GM10266 (cell line): ENCODE data around the gene ACIN1.

Source experiments
- DNase-seq: peaks from one replicate; pipeline ENCODE4 v3.0.0; 2012; ENCODE audit errors: extremely low spot score
- TF ChIP-seq, protein P1 (sequence below): IDR thresholded peaks from 2 replicates; pipeline ENCODE4 v1.5.1; 2012; ENCODE audit warnings: mild to moderate bottlenecking, low read depth; ENCODE audit not compliant: control insufficient read depth, insufficient read depth; ENCODE audit errors: missing control alignments

Gene ACIN1

DNA sequence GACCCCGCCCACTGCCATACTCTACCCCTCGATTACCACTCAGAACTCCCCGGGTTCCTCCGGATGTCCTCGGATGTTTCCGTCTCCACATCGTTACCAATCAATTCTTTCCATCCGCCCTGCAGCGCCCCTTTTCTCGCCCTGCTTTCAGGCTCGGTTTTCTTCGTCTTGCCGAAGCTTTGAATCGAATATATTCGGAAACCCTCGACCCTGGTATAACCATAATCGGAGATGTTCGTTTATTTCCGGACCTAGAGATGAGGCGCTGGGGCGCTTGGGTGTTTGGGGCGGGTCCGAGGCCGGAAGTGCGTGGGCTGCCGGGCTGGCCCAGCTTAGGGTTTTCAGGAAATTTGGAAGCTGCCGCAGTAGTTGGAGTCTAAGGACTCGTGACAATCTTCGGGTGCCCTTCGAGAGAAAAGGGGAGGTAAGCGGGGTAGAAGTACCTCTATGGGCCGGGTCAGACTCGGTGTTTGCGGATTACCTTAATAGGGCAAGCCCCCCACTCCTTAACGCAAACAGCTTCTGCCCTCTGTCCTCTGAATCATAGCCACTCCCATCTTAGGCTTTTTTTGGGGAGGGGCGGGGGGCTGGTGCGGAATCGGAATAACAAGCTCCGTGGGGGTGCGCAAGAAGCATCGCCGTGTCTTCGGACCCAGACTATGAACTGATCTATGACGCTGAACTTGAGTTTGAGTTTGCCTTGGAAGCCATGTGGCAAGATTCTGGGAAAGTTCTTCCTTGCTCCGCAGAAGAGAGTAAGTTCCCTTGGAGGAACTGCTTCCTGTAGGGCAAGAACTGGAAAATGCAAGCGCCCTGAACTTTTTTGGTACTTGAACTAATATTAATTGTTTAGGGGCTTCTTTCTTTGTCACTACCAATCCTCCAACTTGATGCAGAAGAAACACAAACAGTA lies 516 bp upstream of the ACIN1 start, which contains the start of gene C14orf119:
TSS of gene C14orf119 (plus strand) at position 310 of the 913 bp plus-strand sequence. CDS start 2,154 bp downstream, outside the sequence.
- DNase-seq, result peak; percentile 98
- TF ChIP-seq, protein P1, sequence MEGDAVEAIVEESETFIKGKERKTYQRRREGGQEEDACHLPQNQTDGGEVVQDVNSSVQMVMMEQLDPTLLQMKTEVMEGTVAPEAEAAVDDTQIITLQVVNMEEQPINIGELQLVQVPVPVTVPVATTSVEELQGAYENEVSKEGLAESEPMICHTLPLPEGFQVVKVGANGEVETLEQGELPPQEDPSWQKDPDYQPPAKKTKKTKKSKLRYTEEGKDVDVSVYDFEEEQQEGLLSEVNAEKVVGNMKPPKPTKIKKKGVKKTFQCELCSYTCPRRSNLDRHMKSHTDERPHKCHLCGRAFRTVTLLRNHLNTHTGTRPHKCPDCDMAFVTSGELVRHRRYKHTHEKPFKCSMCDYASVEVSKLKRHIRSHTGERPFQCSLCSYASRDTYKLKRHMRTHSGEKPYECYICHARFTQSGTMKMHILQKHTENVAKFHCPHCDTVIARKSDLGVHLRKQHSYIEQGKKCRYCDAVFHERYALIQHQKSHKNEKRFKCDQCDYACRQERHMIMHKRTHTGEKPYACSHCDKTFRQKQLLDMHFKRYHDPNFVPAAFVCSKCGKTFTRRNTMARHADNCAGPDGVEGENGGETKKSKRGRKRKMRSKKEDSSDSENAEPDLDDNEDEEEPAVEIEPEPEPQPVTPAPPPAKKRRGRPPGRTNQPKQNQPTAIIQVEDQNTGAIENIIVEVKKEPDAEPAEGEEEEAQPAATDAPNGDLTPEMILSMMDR, result no peak

DNA sequence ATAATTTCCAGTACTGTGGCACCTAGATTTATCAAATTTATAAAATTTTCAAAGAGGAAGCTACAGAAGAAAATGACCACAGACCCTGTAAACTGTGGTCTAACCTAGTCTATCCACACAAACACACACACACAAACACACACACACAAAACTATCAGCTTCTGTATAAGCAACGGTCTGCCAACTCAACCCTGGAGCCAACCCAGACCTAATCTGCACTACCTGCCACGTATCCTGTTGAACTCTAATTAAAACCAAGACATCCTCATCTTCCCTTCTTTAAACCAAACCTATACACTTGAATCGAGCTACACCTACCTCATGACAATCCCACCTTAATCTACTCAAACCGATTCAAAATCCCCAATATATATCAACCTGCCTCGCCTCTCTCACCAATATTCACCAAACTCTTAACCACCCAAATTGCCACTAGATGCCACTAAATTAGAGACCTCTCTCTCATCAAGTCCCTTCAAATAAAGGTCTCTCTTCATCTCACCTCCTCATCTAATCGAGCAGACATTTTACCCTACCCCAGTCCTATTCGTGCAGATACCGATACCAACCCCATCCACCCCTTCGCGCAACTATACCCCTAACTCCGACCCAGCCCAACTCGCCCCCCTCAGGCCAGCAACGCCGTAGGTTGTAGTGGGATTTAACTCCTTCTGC lies 808 bp downstream of the ACIN1 start:
- TF ChIP-seq, protein P1, result peak; percentile 33
- no peak for DNase-seq

DNA sequence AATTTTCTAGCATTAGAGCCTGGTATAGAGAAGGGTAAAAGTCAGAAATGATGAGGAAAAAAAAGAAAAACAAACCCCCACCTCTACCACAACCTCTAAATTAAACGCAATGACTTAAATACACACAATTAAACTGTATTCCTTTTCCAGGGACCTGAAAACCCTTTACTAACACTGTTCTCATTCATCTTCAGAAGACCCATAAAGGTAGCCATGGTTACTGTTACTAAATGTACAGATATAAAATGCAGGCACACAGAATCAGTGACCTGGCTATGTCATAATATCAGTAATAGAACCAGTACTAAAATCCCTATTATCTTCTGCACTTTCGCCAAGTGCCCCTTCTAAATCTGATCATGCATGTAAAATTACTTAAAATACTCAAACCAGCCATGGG lies 1.4 kb downstream of the ACIN1 start:
- DNase-seq, result no peak
- TF ChIP-seq, protein P1, result no peak

DNA sequence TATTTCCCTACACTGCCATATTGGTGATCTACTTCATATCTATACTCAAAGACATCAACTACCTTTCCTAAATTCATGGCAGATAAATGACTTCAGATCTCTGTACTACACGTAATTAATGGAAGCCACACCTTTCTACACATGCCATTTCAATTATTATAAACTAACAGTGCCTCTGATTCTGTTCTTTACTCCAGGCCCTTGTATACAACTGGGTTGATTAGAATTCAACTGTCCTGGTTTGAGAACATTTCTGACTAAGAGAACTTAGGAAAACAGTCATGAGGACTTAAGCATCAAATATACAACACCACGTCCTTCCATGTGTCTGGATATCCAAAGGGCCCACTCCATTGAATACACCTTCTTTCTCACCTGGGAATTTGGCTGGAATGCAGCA lies 1.8 kb downstream of the ACIN1 start:
- TF ChIP-seq, protein P1, result no peak
- no peak for DNase-seq

DNA sequence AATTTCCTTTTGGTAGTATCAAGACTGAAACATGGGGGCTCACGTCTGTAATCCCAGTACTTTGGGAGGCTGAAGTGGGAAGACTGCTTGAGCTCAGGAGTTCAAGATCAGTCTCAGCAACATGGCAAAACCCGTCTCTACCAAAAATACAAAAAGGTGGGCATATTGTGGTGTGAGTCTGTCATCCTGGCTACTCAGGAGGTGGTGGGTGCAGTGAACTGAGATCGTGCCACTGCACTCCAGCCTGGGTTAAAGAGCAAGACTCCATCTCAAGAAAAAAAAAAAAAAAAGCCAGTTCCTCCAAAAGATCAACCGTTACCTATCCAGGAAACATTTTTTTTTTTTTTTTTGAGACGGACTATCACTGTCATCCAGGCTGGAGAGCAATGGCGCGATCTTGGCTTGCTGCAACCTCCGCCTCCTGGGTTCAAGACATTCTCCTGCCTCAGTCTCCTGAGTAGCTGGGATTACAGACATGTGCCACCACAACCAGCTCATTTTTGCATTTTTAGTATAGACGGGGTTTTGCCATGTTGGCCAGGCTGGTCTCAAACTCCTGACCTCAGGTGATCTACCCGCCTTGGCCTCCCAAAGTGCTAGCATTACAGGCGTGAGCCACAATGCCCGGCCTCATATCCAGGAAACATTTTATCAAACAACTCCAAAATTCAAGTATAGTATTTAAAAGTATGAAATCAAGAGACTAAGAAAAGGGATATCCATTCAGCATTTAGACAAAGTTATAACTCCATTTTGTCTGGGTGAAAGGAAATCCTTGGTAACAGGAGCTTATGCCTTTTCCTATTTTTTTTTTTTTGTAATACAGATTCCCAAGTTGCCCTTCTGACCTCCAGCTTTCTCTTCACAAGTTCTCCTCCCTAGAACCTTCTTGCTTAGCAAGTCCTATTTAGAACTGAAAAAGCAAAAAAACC lies 3.4 kb downstream of the ACIN1 start:
- no peak for DNase-seq
- TF ChIP-seq, protein P1, result no peak

DNA sequence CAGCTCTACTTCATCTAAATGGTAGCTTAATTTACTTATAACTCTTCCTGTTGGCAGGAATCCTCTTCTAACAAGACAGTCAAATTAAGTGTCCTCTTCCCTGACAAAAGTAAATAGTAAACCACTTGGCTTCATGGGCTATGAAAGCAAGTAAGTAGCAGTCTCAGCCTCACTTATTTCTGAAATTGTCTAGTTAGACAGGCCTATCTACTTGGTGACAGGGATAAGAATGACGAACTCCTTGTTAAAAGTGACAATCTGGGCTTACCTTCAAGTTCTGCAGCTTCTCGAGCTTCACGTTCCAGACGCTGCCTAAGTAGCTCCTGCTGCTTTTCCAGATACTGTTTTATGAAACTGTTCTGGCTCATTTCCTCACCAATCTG lies 4.7 kb downstream of the ACIN1 start:
- TF ChIP-seq, protein P1, result no peak
- DNase-seq, result no peak
